WTC11 (cell line): Measurements from ENCODE around the gene FXYD7. TPM values are rescaled to one million over a fixed set of nuclear protein-coding genes. Genes with fewer than 3 reads are reported as not detected.

ENCODE experiments used
- ATAC-seq: fragments of 200-7000 bp; cut with Tn5 transposase; 2 replicates; pipeline ENCODE4 v1.10.0; 2021; ENCODE audit warnings: mild to moderate bottlenecking, moderate library complexity
- CTCF ChIA-PET: fragments of 300-600 bp; sonication (Branson Sonifier 250); formaldehyde crosslinking; loops from one replicate; lab custom pipeline; 2021; ENCODE audit warnings: antibody characterized with exemption; lab: Charles Lee
- POLR2A ChIA-PET: fragments of 350-600 bp; sonication (Branson Sonifier 250); formaldehyde crosslinking; loops from one replicate; lab custom pipeline; 2021; ENCODE audit warnings: antibody characterized with exemption; lab: Charles Lee
- DNase-seq: peaks from one replicate; pipeline ENCODE4 v3.0.0; 2021; ENCODE audit warnings: low spot score
- H3K27ac Mint-ChIP-seq: 2 replicates; pipeline ENCODE4 v1.8.0; 2021; ENCODE audit warnings: mixed read lengths
- H3K27me3 Mint-ChIP-seq: 2 replicates; pipeline ENCODE4 v1.8.0; 2021; ENCODE audit warnings: low read depth, mild to moderate bottlenecking, moderate library complexity, mixed read lengths
- H3K36me3 Mint-ChIP-seq: 2 replicates; pipeline ENCODE4 v1.8.0; 2021; ENCODE audit warnings: mixed read lengths
- H3K4me1 Mint-ChIP-seq: 2 replicates; pipeline ENCODE4 v1.8.0; 2022; ENCODE audit warnings: mixed read lengths
- H3K4me3 Mint-ChIP-seq: 2 replicates; pipeline ENCODE4 v1.8.0; 2021; ENCODE audit warnings: mild to moderate bottlenecking, moderate library complexity, mixed read lengths
- H3K9me3 Mint-ChIP-seq: 2 replicates; pipeline ENCODE4 v1.8.0; 2021; ENCODE audit warnings: mixed read lengths
- EMX1 ChIP-seq: fragments of 250-450 bp; sonication (Bioruptor Pico); IDR thresholded peaks from 2 replicates; pipeline ENCODE4 v1.8.0; 2021; ENCODE audit warnings: mild to moderate bottlenecking
- ESRRA ChIP-seq: sonication (generic); formaldehyde crosslinking; IDR thresholded peaks from 2 replicates; pipeline ENCODE4 v1.8.1; 2022; ENCODE audit warnings: mild to moderate bottlenecking, missing genetic modification reagents, borderline replicate concordance
- FOXJ3 ChIP-seq: sonication (generic); formaldehyde crosslinking; IDR thresholded peaks from 2 replicates; pipeline ENCODE4 v1.9.0; 2021; ENCODE audit warnings: missing genetic modification reagents, mild to moderate bottlenecking, borderline replicate concordance
- GABPB1 ChIP-seq: sonication (generic); formaldehyde crosslinking; IDR thresholded peaks from 2 replicates; pipeline ENCODE4 v1.8.1; 2023; ENCODE audit warnings: mild to moderate bottlenecking, missing genetic modification reagents
- HMGA2 ChIP-seq: fragments of 250-450 bp; sonication (Bioruptor Pico); IDR thresholded peaks from 2 replicates; pipeline ENCODE4 v1.4.0; 2021; ENCODE audit warnings: mild to moderate bottlenecking, moderate library complexity
- IRF2 ChIP-seq: sonication (generic); formaldehyde crosslinking; IDR thresholded peaks from 2 replicates; pipeline ENCODE4 v1.8.0; 2022; ENCODE audit warnings: low read depth, missing genetic modification reagents, borderline replicate concordance
- MYBL2 ChIP-seq: sonication (generic); formaldehyde crosslinking; IDR thresholded peaks from 2 replicates; pipeline ENCODE4 v1.8.1; 2023; ENCODE audit warnings: mild to moderate bottlenecking, moderate library complexity, missing genetic modification reagents
- NR1H2 ChIP-seq: sonication (generic); formaldehyde crosslinking; IDR thresholded peaks from 2 replicates; pipeline ENCODE4 v1.9.0; 2021; ENCODE audit warnings: mild to moderate bottlenecking, moderate library complexity, missing genetic modification reagents
- PRRX2 ChIP-seq: fragments of 250-450 bp; sonication (Bioruptor Pico); IDR thresholded peaks from 2 replicates; pipeline ENCODE4 v1.8.0; 2021; ENCODE audit warnings: mild to moderate bottlenecking
- SMAD3 ChIP-seq: sonication (generic); formaldehyde crosslinking; IDR thresholded peaks from 2 replicates; pipeline ENCODE4 v1.8.0; 2022; ENCODE audit warnings: missing genetic modification reagents, mild to moderate bottlenecking, borderline replicate concordance
- SP1 ChIP-seq: sonication (generic); formaldehyde crosslinking; conservative IDR thresholded peaks from 2 replicates; pipeline ENCODE4 v1.8.1; 2022; ENCODE audit warnings: missing genetic modification reagents
- TCF7 ChIP-seq: sonication (generic); formaldehyde crosslinking; IDR thresholded peaks from 2 replicates; pipeline ENCODE4 v1.8.0; 2022; ENCODE audit warnings: mild to moderate bottlenecking, low read depth, missing genetic modification reagents, moderate library complexity
- TEAD1 ChIP-seq: sonication (generic); formaldehyde crosslinking; IDR thresholded peaks from 2 replicates; pipeline ENCODE4 v1.8.0; 2022; ENCODE audit warnings: mild to moderate bottlenecking, missing genetic modification reagents
- ZNF138 ChIP-seq: sonication (generic); formaldehyde crosslinking; conservative IDR thresholded peaks from 2 replicates; pipeline ENCODE4 v1.8.1; 2022; ENCODE audit warnings: mild to moderate bottlenecking, moderate library complexity, missing genetic modification reagents
- ZNF219 ChIP-seq: sonication (generic); formaldehyde crosslinking; IDR thresholded peaks from 2 replicates; pipeline ENCODE4 v1.8.0; 2023; ENCODE audit warnings: missing genetic modification reagents, mild to moderate bottlenecking, borderline replicate concordance
- ZNF317 ChIP-seq: sonication (generic); formaldehyde crosslinking; IDR thresholded peaks from 2 replicates; pipeline ENCODE4 v1.8.1; 2023; ENCODE audit warnings: low read depth, mild to moderate bottlenecking, moderate library complexity, missing genetic modification reagents, borderline replicate concordance
- ZNF671 ChIP-seq: fragments of 250-450 bp; sonication (Bioruptor Pico); IDR thresholded peaks from 2 replicates; pipeline ENCODE4 v1.8.0; 2021; ENCODE audit warnings: mild to moderate bottlenecking
- total RNA-seq: library from RNA; stranded (reverse); gene quantifications from 3 replicates; pipeline ENCODE4 v1.2.3, GENCODE V29; 2021
- TF ChIP-seq, protein P1 (sequence below): fragments of 200-600 bp; IDR thresholded peaks from 2 replicates; pipeline ENCODE4 v1.8.0; 2022; ENCODE audit warnings: antibody characterized with exemption
- TF ChIP-seq, protein P2 (sequence below): sonication (generic); formaldehyde crosslinking; IDR thresholded peaks from 2 replicates; pipeline ENCODE4 v1.8.1; 2022; ENCODE audit warnings: low read depth, mild to moderate bottlenecking, moderate library complexity, missing genetic modification reagents, borderline replicate concordance
- TF ChIP-seq, protein P3 (sequence below): sonication (generic); formaldehyde crosslinking; conservative IDR thresholded peaks from 2 replicates; pipeline ENCODE4 v1.8.1; 2023; ENCODE audit warnings: mild to moderate bottlenecking, low read depth, missing genetic modification reagents, moderate library complexity
- TF ChIP-seq, protein P4 (sequence below): sonication (generic); formaldehyde crosslinking; IDR thresholded peaks from 2 replicates; pipeline ENCODE4 v1.8.1; 2022; ENCODE audit warnings: mild to moderate bottlenecking, moderate library complexity, missing genetic modification reagents
- TF ChIP-seq, protein P5 (sequence below): sonication (generic); formaldehyde crosslinking; IDR thresholded peaks from 2 replicates; pipeline ENCODE4 v1.8.1; 2023; ENCODE audit warnings: mild to moderate bottlenecking, missing genetic modification reagents, moderate library complexity
- TF ChIP-seq, protein P6 (sequence below): fragments of 250-450 bp; sonication (Bioruptor Pico); conservative IDR thresholded peaks from 2 replicates; pipeline ENCODE4 v1.9.0; 2021; ENCODE audit warnings: mild to moderate bottlenecking
- TF ChIP-seq, protein P7 (sequence below): sonication (generic); formaldehyde crosslinking; IDR thresholded peaks from 2 replicates; pipeline ENCODE4 v1.8.0; 2022; ENCODE audit warnings: mild to moderate bottlenecking, missing genetic modification reagents

The FXYD7 gene
- total RNA-seq, 1 experiment from 2014 or later, result 16.7 TPM

DNA sequence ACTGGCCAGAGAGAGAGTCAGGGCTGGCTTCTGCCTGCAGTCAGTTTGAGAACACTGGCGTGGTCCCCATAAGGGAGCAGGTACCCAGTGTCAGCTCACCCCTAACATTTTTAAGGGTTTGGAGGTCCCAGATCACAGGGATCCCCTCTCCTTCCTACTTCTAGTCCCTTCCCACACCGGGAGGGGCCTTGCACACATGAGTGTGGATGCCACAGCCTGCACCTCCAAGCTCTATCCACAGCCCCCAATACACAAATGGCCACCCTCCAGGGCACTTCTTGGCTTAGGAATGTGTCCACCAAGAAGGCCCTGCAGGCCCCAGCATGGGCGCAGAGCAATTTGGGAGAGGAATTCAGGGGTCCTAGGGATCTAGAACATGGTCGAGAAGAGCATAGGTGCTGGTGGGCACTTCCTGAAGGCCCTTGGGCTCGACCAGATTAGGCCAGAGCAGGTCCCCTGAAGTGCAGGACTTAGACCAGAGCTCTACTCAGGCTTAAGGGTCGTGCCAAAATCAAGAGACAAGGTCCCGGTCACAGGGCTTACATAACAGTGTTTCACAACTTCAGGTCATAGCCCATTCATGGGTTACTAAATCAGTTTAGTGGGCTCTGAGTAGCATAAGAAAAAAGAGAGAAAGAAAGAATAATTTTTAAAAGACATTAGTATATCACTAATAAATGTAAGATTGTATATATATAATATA lies 27.5 kb downstream of the FXYD7 start:
- TF ChIP-seq IRF2, result no peak
- no peak for TF ChIP-seq ESRRA (CRISPR knock-in tag)
- TF ChIP-seq NR1H2 (CRISPR knock-in tag), result no peak
- no peak for TF ChIP-seq PRRX2 (CRISPR knock-in tag)
- TF ChIP-seq, protein P1, sequence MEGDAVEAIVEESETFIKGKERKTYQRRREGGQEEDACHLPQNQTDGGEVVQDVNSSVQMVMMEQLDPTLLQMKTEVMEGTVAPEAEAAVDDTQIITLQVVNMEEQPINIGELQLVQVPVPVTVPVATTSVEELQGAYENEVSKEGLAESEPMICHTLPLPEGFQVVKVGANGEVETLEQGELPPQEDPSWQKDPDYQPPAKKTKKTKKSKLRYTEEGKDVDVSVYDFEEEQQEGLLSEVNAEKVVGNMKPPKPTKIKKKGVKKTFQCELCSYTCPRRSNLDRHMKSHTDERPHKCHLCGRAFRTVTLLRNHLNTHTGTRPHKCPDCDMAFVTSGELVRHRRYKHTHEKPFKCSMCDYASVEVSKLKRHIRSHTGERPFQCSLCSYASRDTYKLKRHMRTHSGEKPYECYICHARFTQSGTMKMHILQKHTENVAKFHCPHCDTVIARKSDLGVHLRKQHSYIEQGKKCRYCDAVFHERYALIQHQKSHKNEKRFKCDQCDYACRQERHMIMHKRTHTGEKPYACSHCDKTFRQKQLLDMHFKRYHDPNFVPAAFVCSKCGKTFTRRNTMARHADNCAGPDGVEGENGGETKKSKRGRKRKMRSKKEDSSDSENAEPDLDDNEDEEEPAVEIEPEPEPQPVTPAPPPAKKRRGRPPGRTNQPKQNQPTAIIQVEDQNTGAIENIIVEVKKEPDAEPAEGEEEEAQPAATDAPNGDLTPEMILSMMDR, result no peak
- TF ChIP-seq, protein P2, sequence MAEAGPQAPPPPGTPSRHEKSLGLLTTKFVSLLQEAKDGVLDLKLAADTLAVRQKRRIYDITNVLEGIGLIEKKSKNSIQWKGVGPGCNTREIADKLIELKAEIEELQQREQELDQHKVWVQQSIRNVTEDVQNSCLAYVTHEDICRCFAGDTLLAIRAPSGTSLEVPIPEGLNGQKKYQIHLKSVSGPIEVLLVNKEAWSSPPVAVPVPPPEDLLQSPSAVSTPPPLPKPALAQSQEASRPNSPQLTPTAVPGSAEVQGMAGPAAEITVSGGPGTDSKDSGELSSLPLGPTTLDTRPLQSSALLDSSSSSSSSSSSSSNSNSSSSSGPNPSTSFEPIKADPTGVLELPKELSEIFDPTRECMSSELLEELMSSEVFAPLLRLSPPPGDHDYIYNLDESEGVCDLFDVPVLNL (CRISPR knock-in tag), result no peak
- no peak for TF ChIP-seq FOXJ3
- TF ChIP-seq MYBL2 (CRISPR knock-in tag), result no peak
- TF ChIP-seq, protein P3, sequence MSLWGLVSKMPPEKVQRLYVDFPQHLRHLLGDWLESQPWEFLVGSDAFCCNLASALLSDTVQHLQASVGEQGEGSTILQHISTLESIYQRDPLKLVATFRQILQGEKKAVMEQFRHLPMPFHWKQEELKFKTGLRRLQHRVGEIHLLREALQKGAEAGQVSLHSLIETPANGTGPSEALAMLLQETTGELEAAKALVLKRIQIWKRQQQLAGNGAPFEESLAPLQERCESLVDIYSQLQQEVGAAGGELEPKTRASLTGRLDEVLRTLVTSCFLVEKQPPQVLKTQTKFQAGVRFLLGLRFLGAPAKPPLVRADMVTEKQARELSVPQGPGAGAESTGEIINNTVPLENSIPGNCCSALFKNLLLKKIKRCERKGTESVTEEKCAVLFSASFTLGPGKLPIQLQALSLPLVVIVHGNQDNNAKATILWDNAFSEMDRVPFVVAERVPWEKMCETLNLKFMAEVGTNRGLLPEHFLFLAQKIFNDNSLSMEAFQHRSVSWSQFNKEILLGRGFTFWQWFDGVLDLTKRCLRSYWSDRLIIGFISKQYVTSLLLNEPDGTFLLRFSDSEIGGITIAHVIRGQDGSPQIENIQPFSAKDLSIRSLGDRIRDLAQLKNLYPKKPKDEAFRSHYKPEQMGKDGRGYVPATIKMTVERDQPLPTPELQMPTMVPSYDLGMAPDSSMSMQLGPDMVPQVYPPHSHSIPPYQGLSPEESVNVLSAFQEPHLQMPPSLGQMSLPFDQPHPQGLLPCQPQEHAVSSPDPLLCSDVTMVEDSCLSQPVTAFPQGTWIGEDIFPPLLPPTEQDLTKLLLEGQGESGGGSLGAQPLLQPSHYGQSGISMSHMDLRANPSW (CRISPR knock-in tag), result no peak
- no peak for TF ChIP-seq ZNF671 (CRISPR knock-in tag)
- no peak for TF ChIP-seq EMX1
- TF ChIP-seq, protein P4, sequence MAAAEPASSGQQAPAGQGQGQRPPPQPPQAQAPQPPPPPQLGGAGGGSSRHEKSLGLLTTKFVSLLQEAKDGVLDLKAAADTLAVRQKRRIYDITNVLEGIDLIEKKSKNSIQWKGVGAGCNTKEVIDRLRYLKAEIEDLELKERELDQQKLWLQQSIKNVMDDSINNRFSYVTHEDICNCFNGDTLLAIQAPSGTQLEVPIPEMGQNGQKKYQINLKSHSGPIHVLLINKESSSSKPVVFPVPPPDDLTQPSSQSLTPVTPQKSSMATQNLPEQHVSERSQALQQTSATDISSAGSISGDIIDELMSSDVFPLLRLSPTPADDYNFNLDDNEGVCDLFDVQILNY (CRISPR knock-in tag), result no peak
- TF ChIP-seq SP1, result no peak
- TF ChIP-seq ZNF138, result no peak
- ATAC-seq (no peak), DNase-seq (no peak)
- peaks cover 13% of the 10 kb centered on the region for H3K9me3 Mint-ChIP-seq
- H3K4me1 Mint-ChIP-seq, result no peaks in the 10 kb centered on the region; the same call in 1 of the 2 replicates
- ChIA-PET POLR2A (no interaction called here), CTCF (interaction anchor here (0.5 kb wide), 1 partner anchor 58 kb away, joined by 3 read pairs; the partner anchor contains the start of gene FAM187B)
- peaks cover 24% of the 10 kb centered on the region for H3K36me3 Mint-ChIP-seq
- H3K27ac Mint-ChIP-seq, result no peak overlapping the region
- no peaks in the 10 kb centered on the region for H3K27me3 Mint-ChIP-seq
- H3K4me3 Mint-ChIP-seq, result no peak overlapping the region

DNA sequence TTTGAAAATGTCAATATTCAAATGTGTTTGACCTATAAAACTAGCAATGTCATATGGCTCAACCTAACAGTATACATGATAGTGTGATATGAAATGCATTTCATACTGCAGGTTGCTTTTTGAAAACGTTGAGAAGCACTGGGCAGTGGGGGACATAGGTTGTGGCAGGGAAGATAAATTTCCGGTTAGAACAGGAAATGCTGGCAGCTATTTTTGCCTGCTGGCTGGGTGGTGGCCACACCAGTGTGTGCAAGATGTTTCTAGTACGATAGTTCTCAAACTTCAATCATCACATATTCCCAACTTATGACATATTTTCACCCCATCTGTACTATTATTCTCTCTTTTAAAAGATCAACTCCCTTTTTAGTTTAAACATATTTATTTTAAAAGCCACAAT lies 28.7 kb downstream of the FXYD7 start:
- no peak for ATAC-seq
- Mint-ChIP-seq H3K4me1 (peaks cover 6% of the 10 kb centered on the region), H3K27me3 (no peaks in the 10 kb centered on the region), H3K27ac (no peak overlapping the region), H3K9me3 (peaks cover under 1% of the 10 kb centered on the region), H3K4me3 (no peak overlapping the region), H3K36me3 (peaks cover 11% of the 10 kb centered on the region)
- POLR2A ChIA-PET, result no interaction called here
- no peak for DNase-seq
- CTCF ChIA-PET, result interaction anchor here (0.6 kb wide), 1 partner anchor 87 kb away, joined by 3 read pairs; no protein-coding TSS in a partner anchor
- TF ChIP-seq GABPB1 (no peak), HMGA2 (CRISPR knock-in tag) (no peak), ZNF219 (CRISPR knock-in tag) (no peak), ZNF317 (CRISPR knock-in tag) (no peak), TEAD1 (CRISPR knock-in tag) (no peak), SMAD3 (CRISPR knock-in tag) (no peak), TCF7 (CRISPR knock-in tag) (no peak), IRF2 (no peak)
- TF ChIP-seq, protein P5, sequence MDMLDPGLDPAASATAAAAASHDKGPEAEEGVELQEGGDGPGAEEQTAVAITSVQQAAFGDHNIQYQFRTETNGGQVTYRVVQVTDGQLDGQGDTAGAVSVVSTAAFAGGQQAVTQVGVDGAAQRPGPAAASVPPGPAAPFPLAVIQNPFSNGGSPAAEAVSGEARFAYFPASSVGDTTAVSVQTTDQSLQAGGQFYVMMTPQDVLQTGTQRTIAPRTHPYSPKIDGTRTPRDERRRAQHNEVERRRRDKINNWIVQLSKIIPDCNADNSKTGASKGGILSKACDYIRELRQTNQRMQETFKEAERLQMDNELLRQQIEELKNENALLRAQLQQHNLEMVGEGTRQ (CRISPR knock-in tag), result no peak
- TF ChIP-seq, protein P6, sequence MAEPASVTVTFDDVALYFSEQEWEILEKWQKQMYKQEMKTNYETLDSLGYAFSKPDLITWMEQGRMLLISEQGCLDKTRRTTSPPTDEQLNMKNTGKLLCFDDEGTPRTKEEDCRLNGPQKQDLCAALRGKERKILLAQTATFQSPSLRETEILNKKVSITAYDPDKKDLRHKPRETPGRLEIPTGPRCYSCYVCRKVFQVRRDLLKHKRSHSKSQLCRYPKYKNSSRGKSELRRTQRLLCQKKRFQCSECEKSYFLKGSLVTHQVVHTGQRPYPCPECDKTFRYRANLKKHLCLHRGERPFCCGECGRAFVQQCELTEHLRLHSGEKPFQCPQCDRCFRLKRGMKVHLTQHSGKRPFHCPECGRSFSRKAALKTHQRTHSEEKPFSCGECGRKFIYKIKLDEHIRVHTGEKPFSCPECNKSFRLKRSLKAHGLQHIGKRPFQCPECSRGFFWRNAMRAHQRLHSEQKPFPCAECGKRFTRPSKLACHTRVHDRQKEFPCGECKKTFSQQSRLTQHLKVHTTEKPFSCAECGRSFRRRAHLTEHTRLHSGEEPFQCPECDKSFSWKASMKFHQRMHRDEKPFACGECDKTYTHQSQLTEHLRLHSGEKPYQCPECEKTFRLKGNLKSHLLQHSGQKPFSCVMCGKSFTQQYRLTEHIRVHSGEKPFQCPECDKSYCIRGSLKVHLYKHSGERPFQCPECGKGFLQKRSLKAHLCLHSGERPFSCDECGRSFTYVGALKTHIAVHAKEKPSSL, result no peak
- TF ChIP-seq, protein P7, sequence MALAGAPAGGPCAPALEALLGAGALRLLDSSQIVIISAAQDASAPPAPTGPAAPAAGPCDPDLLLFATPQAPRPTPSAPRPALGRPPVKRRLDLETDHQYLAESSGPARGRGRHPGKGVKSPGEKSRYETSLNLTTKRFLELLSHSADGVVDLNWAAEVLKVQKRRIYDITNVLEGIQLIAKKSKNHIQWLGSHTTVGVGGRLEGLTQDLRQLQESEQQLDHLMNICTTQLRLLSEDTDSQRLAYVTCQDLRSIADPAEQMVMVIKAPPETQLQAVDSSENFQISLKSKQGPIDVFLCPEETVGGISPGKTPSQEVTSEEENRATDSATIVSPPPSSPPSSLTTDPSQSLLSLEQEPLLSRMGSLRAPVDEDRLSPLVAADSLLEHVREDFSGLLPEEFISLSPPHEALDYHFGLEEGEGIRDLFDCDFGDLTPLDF, result no peak
